OCI-LY3 (cell line): ENCODE measurements around the gene SGO2.
"Not testable (repeated sequence)": the region's sequence is repeated elsewhere in the genome, so short reads cannot be mapped to it uniquely, and the experiment has no call there.

Experiments
- H2AFZ ChIP-seq: fragments of 200-600, 300-600 bp; shearing (Covaris generic); 2 replicates; pipeline ENCODE4 v1.6.0; 2014; ENCODE audit warnings: antibody characterized with exemption, low read depth, low read length
- H3K27ac ChIP-seq: fragments of 200-600, 300-600 bp; sonication (generic); 2 replicates; pipeline ENCODE4 v1.5.1; 2014; ENCODE audit warnings: mild to moderate bottlenecking, low read length, moderate library complexity, mixed read lengths
- H3K27me3 ChIP-seq: fragments of 200-600, 300-600 bp; sonication (generic); 2 replicates; pipeline ENCODE4 v1.6.1; 2014; ENCODE audit warnings: low read depth, low read length, mixed read lengths
- H3K36me3 ChIP-seq: fragments of 200-600, 300-600 bp; sonication (generic); replicated peaks from 2 replicates; pipeline ENCODE3; 2014; ENCODE audit warnings: low read depth, low read length, mixed read lengths
- H3K4me1 ChIP-seq: fragments of 300-600, 200-600 bp; sonication (generic); 2 replicates; pipeline ENCODE4 v1.6.1; 2014; ENCODE audit warnings: low read length, mixed read lengths
- H3K4me2 ChIP-seq: fragments of 200-600, 300-600 bp; sonication (generic); 2 replicates; pipeline ENCODE4 v1.6.1; 2014; ENCODE audit warnings: low read length, mixed read lengths
- H3K4me3 ChIP-seq: fragments of 300-600, 200-600 bp; sonication (generic); 2 replicates; pipeline ENCODE4 v1.5.1; 2014; ENCODE audit warnings: antibody characterized with exemption, mild to moderate bottlenecking, low read length, moderate library complexity
- H3K79me2 ChIP-seq: fragments of 300-600, 200-600 bp; shearing (Covaris generic); 2 replicates; pipeline ENCODE4 v1.6.1; 2014; ENCODE audit warnings: mild to moderate bottlenecking, low read length, mixed read lengths
- H3K9ac ChIP-seq: fragments of 300-600, 200-600 bp; shearing (Covaris generic); 2 replicates; pipeline ENCODE4 v1.6.0; 2014; ENCODE audit warnings: mild to moderate bottlenecking, low read length, moderate library complexity
- H3K9me3 ChIP-seq: fragments of 200-600, 300-600 bp; shearing (Covaris generic); 2 replicates; pipeline ENCODE4 v1.6.1; 2014; ENCODE audit warnings: low read length, mixed read lengths; ENCODE audit not compliant: insufficient read depth
- H4K20me1 ChIP-seq: fragments of 200-600, 300-600 bp; sonication (generic); 2 replicates; pipeline ENCODE4 v1.6.1; 2016; ENCODE audit warnings: low read length, mixed read lengths; ENCODE audit not compliant: insufficient read depth
- EZH2phosphoT487 ChIP-seq: fragments of 200-600 bp; shearing (Covaris generic); IDR thresholded peaks from 2 replicates; pipeline ENCODE4 v1.6.1; 2018; ENCODE audit warnings: antibody characterized with exemption, mixed run types, low read depth
- TF ChIP-seq, protein P1 (sequence below): fragments of 200-600, 300-600 bp; sonication (generic); IDR thresholded peaks from 2 replicates; pipeline ENCODE4 v1.5.1; 2014; ENCODE audit warnings: antibody characterized with exemption, low read length, low read depth

Gene SGO2

DNA sequence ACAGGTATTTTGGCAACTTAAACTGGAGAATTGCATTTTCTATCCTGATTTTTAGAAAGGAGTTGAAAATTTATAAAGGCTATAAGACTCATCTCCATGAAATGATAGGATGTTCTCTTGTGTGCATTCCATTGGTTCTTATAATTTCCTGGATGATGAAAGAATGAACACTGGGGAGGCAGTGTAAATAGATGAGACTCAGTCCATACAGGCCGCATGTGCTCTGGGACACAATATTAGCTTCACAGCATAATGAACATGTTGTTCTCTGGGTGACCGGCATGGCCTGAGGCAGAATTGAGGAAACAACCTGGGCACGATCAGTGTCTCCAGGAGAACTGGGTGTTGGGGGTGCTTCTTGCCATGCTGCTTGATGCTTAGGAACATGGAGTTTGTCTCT is 98.7 kb downstream of the SGO2 start:
- Histone ChIP-seq H3K9ac (no peak overlapping the region), H3K27ac (no peak overlapping the region), H3K36me3 (no peaks in the 10 kb centered on the region), H3K4me2 (no peak overlapping the region), H2AFZ (no peak overlapping the region), H3K9me3 (no peaks in the 10 kb centered on the region), H3K4me1 (no peaks in the 10 kb centered on the region), H3K4me3 (no peak overlapping the region), H3K27me3 (no peaks in the 10 kb centered on the region), H4K20me1 (no peaks in the 10 kb centered on the region), H3K79me2 (no peaks in the 10 kb centered on the region)
- TF ChIP-seq, protein P1, sequence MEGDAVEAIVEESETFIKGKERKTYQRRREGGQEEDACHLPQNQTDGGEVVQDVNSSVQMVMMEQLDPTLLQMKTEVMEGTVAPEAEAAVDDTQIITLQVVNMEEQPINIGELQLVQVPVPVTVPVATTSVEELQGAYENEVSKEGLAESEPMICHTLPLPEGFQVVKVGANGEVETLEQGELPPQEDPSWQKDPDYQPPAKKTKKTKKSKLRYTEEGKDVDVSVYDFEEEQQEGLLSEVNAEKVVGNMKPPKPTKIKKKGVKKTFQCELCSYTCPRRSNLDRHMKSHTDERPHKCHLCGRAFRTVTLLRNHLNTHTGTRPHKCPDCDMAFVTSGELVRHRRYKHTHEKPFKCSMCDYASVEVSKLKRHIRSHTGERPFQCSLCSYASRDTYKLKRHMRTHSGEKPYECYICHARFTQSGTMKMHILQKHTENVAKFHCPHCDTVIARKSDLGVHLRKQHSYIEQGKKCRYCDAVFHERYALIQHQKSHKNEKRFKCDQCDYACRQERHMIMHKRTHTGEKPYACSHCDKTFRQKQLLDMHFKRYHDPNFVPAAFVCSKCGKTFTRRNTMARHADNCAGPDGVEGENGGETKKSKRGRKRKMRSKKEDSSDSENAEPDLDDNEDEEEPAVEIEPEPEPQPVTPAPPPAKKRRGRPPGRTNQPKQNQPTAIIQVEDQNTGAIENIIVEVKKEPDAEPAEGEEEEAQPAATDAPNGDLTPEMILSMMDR: no peak
- no peak for TF ChIP-seq EZH2phosphoT487

DNA sequence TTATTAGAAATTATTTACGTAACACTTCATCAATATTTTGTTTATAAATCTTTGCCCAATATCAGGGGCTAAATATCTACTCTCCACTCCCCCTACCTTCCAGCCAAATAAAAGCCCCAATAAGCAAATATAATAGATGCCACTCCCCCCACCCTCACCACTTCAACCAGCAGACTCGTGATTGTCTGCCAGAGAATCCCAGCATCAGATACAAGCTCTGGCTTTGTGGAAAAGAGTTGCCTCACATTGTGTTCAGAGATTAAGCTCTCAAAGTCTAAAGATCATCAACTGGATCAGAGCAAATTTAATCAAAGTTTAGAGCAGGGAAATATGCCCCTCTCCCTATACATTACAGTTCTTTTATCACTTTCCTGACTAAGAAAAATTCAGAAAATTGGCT is 99.3 kb downstream of the SGO2 start:
- no peak for TF ChIP-seq EZH2phosphoT487
- TF ChIP-seq, protein P1: no peak
- H3K9ac ChIP-seq: no peak overlapping the region
- no peaks in the 10 kb centered on the region for H3K79me2 ChIP-seq
- no peaks in the 10 kb centered on the region for H3K4me1 ChIP-seq
- H2AFZ ChIP-seq: no peak overlapping the region
- no peak overlapping the region for H3K4me2 ChIP-seq
- no peaks in the 10 kb centered on the region for H3K36me3 ChIP-seq
- no peak overlapping the region for H3K4me3 ChIP-seq
- H3K9me3 ChIP-seq: no peaks in the 10 kb centered on the region
- H3K27ac ChIP-seq: no peak overlapping the region
- no peaks in the 10 kb centered on the region for H4K20me1 ChIP-seq
- no peaks in the 10 kb centered on the region for H3K27me3 ChIP-seq

DNA sequence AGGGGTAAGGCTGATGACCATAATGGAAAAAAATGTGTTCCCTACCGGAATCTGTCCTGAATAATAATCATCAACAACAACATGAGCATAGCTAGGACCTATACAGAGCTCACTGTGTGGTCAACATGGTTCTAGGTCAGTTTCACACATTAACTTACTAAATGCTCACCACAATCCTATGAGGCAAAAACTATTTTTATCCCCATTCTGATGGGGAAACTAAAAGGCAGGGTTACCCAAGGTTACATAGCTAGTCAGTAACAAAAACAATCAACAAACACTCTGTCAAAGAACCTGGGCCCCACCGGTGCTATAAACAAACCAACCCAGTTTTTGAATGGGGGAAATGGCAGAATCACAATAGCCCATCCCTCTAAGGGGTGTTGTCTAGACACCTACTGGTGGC is 100.0 kb downstream of the SGO2 start:
- Histone ChIP-seq H3K9me3 (no peaks in the 10 kb centered on the region), H4K20me1 (no peaks in the 10 kb centered on the region), H3K36me3 (no peaks in the 10 kb centered on the region), H3K4me2 (no peak overlapping the region), H3K79me2 (no peaks in the 10 kb centered on the region), H3K9ac (no peak overlapping the region), H3K4me1 (no peaks in the 10 kb centered on the region), H3K27ac (no peak overlapping the region), H3K27me3 (no peaks in the 10 kb centered on the region), H2AFZ (no peak overlapping the region), H3K4me3 (no peak overlapping the region)
- TF ChIP-seq EZH2phosphoT487: no peak
- TF ChIP-seq, protein P1: no peak

DNA sequence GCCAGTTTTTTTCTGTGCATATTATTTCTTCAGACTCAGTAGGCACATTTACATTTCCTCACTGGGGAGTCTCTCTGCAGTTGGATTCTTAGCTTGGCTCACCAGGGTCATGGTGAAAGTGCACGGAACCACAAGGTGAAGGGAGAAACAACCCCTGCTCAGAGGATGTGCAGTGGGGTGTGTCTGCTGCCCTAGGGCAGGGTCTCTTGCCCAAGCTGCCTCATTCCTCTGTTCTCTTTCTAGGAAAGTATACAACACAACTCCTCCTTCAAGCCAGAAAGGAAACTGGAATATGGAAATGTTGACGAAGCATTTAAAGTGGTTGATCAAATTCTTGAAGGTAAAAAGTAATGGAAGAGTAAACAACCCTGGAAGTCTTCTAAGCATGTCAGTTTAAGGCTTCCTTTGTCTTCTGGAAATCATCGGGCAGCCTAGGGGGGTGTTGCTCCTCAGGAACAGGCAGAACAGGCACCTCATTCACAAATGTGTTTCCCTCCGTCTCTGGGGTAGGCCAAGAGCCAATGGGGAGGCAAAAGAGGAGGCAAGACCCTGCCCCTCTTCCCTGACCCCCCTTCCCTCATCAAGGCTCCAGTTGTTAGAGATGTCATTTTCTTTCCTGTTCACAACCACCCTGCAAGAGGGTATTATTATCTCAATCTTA is 101.2 kb downstream of the SGO2 start:
- Histone ChIP-seq H3K27ac (no peak overlapping the region), H3K4me2 (no peak overlapping the region), H3K27me3 (no peaks in the 10 kb centered on the region), H2AFZ (no peak overlapping the region), H3K4me1 (no peaks in the 10 kb centered on the region), H4K20me1 (no peaks in the 10 kb centered on the region), H3K4me3 (no peak overlapping the region), H3K9me3 (no peaks in the 10 kb centered on the region), H3K9ac (no peak overlapping the region), H3K79me2 (no peaks in the 10 kb centered on the region), H3K36me3 (no peaks in the 10 kb centered on the region)
- no peak for TF ChIP-seq EZH2phosphoT487
- TF ChIP-seq, protein P1: no peak

DNA sequence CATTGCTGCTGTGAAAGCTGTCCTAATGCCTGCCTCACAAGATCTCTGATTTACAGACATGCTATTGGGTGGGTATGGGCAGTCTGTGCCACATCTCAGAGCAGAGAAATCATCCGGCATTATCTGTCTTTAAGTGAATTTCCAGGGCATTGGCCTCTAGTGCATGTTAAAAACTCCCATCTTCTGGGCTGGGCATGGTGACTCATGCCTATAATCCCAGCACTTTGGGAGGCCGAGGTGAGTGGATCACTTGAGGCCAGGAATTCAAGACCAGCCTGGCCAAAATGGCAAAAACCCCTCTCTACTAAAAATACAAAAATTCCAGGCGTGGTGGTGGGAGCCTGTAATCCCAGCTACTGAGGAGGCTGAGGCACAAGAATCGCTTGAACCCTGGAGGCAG is 102.5 kb downstream of the SGO2 start:
- H3K4me2 ChIP-seq, H2AFZ ChIP-seq, H3K36me3 ChIP-seq, H3K4me1 ChIP-seq, H3K4me3 ChIP-seq, H3K9ac ChIP-seq, H3K27me3 ChIP-seq, H4K20me1 ChIP-seq, H3K9me3 ChIP-seq, H3K79me2 ChIP-seq, H3K27ac ChIP-seq: not testable (repeated sequence)
